Measurements from ENCODE around the gene ZSCAN5C. TPM values are rescaled to one million over a fixed set of nuclear protein-coding genes. Genes with fewer than 3 reads are reported as not detected.
"Not testable (repeated sequence)": the region's sequence is repeated elsewhere in the genome, so short reads cannot be mapped to it uniquely, and the experiment has no call there.

ZSCAN5C gene
- total RNA-seq, 1 donor from 2014 or later, result not detected

DNA sequence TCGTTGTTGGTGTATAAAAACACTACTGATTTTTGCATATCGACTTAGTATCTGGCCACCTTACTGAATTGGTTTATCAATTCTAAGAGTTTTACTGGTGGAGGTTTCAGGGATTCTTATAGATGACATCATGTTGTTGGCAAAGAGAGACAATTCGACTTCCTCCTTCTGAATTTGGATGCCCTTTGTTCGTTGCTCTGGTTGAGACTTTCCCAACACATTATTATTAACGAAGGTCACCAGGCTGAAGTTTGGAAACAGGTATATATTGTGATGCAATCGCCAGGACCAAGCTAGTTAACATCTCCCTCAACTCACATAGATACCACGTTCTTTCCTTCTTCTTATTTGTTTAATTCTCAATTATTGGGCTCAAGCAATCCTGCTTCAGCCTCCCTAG is 2.4 kb upstream of the ZSCAN5C start:
- no peak for DNase-seq (ENCODE audit: low read depth)
- no peaks in the 10 kb centered on the region for H3K27me3 ChIP-seq (ENCODE audit: control insufficient read depth, insufficient read depth, low read length)
- TF ChIP-seq, protein P1, sequence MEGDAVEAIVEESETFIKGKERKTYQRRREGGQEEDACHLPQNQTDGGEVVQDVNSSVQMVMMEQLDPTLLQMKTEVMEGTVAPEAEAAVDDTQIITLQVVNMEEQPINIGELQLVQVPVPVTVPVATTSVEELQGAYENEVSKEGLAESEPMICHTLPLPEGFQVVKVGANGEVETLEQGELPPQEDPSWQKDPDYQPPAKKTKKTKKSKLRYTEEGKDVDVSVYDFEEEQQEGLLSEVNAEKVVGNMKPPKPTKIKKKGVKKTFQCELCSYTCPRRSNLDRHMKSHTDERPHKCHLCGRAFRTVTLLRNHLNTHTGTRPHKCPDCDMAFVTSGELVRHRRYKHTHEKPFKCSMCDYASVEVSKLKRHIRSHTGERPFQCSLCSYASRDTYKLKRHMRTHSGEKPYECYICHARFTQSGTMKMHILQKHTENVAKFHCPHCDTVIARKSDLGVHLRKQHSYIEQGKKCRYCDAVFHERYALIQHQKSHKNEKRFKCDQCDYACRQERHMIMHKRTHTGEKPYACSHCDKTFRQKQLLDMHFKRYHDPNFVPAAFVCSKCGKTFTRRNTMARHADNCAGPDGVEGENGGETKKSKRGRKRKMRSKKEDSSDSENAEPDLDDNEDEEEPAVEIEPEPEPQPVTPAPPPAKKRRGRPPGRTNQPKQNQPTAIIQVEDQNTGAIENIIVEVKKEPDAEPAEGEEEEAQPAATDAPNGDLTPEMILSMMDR (IDR thresholded peaks at IDR 0.05; ENCODE audit: insufficient read depth, low read length, poor library complexity, severe bottlenecking), result no peak

DNA sequence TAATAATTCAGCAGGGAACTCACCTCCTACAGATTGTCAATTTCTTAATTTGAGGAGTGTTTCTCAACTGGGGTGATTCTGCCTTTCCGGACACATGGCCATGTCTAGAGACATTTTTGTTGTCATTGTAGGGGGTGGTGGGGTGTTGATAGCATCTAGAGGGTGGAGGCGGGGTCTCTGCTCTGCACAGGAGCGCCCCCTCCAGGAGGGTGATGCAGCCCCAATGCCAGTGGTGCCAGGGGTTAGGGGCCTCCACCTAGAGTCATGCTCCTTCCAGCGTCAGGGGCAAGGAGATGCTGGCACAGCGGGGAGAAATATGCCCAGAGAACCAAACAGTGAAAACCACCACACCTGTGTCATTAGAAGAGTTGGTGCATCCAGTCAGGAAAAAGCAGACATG is 5.5 kb downstream of the ZSCAN5C start:
- not testable (repeated sequence) for H3K4me3 ChIP-seq (ENCODE audit: low read depth, low read length); H3K27me3 ChIP-seq (ENCODE audit: control insufficient read depth, insufficient read depth, low read length); DNase-seq (ENCODE audit: low read depth); H3K36me3 ChIP-seq (ENCODE audit: control insufficient read depth, insufficient read depth, low read length)

More for the DNA sequence above, 2.4 kb upstream of the ZSCAN5C start:
- H3K4me3 ChIP-seq (ENCODE audit: low read depth, low read length), result no peak overlapping the region
- no peaks in the 10 kb centered on the region for H3K36me3 ChIP-seq (ENCODE audit: control insufficient read depth, insufficient read depth, low read length)

DNA sequence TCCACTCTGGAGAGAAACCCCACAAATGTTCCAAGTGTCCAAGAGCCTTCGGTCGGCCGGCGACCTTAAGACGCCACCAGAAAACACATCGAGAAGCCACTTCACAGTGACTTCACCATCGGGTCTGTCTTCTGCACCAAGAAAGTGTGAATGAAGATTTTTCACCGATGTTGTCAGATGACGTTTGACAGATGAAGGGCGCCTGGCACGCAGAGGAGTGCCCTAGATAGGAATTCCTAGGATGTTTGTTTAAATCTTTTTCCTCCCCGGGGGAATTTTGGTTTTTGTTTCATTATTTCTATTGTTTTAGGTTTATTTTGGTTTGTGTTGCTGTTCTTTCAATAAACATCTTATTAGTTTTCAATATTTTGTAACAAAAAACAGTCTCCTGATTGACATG is 7.0 kb downstream of the ZSCAN5C start:
- TF ChIP-seq, protein P1 (IDR thresholded peaks at IDR 0.05; ENCODE audit: insufficient read depth, low read length, poor library complexity, severe bottlenecking), result no peak
- H3K36me3 ChIP-seq (ENCODE audit: control insufficient read depth, insufficient read depth, low read length), result no peaks in the 10 kb centered on the region

DNA sequence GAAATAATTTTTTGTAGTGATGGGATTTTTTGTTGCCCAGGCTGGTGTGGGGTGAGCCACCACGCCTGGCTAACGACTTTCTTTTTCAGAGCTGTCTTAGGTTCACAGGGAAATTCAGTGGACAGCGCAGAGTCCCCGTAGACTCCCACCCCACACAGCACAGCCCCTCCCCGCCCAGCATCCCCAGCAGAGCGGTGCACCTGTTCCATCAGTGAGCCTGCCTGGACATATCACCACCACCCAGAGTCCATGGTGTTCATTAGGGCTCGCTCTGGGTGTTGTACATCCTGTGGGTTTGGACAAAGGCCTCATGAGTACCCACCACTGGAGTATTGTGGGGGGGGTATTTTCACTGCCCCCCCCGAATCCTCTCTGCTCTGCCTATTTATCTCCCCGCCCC is 8.0 kb downstream of the ZSCAN5C start:
- H3K4me3 ChIP-seq (ENCODE audit: low read depth, low read length); DNase-seq (ENCODE audit: low read depth); H3K36me3 ChIP-seq (ENCODE audit: control insufficient read depth, insufficient read depth, low read length); H3K27me3 ChIP-seq (ENCODE audit: control insufficient read depth, insufficient read depth, low read length): not testable (repeated sequence)

More for the DNA sequence above, 7.0 kb downstream of the ZSCAN5C start:
- Histone ChIP-seq H3K4me3 (ENCODE audit: low read depth, low read length) (no peak overlapping the region), H3K27me3 (ENCODE audit: control insufficient read depth, insufficient read depth, low read length) (no peaks in the 10 kb centered on the region)
- DNase-seq (ENCODE audit: low read depth), result no peak

DNA sequence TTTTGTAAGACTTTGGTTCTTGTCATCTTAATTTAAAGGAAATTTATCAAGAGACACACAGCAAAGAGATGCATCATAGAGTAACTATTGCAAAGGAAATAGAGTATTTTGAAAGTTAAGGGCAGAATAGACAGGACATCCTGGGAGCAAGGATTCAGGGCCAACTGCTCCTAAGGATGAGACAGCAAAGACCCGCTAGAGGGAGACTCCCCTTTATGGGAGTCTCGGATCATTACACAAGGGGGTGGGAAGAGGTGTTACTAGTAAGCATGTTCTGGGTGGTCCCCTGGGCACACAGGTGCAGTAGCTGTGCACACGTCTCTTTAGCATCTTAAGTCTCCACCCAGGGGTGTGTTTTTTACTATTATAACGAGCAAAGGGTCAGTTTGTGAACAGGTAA is 9.6 kb downstream of the ZSCAN5C start:
- Histone ChIP-seq H3K4me3 (ENCODE audit: low read depth, low read length) (no peak overlapping the region), H3K36me3 (ENCODE audit: control insufficient read depth, insufficient read depth, low read length) (no peaks in the 10 kb centered on the region), H3K27me3 (ENCODE audit: control insufficient read depth, insufficient read depth, low read length) (no peaks in the 10 kb centered on the region)
- no peak for DNase-seq (ENCODE audit: low read depth)
- TF ChIP-seq, protein P1 (IDR thresholded peaks at IDR 0.05; ENCODE audit: insufficient read depth, low read length, poor library complexity, severe bottlenecking), result no peak

DNA sequence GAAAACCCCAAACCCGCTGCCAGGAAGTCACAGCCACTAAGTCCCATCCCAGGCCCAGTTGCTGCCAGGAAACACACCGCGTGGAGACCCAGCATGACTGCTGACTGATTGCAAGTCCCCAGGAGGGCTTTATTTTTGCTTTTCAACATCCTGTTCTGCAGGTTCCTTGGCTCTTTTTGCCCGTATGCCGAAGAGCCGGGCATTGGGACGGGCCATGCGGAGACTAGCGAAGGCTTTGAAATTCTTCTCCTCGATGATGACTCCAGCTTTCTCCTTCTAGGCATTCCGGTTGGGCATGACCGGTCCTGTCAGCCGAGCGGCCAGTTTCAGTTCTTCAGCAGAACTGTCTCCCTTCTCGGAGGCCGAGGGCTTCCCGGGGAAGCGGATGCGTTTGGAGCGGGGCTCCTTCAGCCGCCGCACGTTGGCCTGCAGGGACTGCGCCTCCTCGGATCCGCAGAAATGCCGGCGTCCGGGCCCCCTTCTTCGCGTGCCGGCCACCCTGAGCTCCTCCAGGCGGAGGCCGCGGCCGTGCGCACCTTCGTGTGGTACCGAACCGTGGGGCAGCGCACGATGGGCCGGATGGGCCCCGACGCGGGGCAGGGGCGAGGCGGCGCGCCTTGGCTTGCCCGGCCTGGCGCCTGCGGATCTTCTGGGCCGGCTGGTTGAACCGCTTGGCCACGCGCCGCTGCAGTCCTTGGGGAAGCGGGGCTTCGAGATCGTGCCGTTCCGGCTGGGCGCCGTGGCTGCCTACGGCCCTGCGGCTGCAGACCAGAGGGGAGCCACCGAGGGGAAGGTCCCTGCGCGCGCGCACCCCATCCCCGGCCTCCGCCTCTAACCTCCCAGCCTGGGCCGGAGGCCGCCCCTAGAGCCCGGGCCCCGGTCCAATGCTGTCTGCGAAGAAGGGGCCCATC is 15.2 kb downstream of the ZSCAN5C start:
- H3K4me3 ChIP-seq (ENCODE audit: low read depth, low read length), result peak overlapping the region; percentile 13
- H3K27me3 ChIP-seq (ENCODE audit: control insufficient read depth, insufficient read depth, low read length), result peaks cover 6% of the 10 kb centered on the region
- H3K36me3 ChIP-seq (ENCODE audit: control insufficient read depth, insufficient read depth, low read length), result no peaks in the 10 kb centered on the region
- TF ChIP-seq, protein P1 (IDR thresholded peaks at IDR 0.05; ENCODE audit: insufficient read depth, low read length, poor library complexity, severe bottlenecking), result no peak
- DNase-seq (ENCODE audit: low read depth), result no peak

DNA sequence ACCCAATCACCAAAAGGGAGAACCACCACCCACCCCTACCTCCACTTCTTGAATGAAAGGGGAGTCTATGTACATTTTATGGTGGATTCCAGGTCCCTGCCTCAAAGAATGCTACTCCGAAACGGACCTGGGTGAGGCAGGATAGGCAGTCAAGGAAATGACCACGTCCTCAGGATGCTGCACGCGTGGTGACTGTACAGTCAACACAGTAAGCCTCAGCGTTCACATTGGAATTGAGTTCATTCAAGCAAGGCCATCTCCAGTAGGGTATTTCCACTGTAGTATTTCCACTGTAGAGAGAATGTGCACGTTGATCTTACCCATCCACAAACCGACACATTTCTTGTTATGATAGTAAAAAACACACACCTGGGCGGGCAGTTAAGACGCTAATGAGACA is 16.9 kb downstream of the ZSCAN5C start:
- H3K36me3 ChIP-seq (ENCODE audit: control insufficient read depth, insufficient read depth, low read length), result no peaks in the 10 kb centered on the region

More for the DNA sequence above, 16.9 kb downstream of the ZSCAN5C start:
- no peak for DNase-seq (ENCODE audit: low read depth)
- H3K4me3 ChIP-seq (ENCODE audit: low read depth, low read length), result no peak overlapping the region
- peaks cover 6% of the 10 kb centered on the region for H3K27me3 ChIP-seq (ENCODE audit: control insufficient read depth, insufficient read depth, low read length)
- TF ChIP-seq, protein P1 (IDR thresholded peaks at IDR 0.05; ENCODE audit: insufficient read depth, low read length, poor library complexity, severe bottlenecking), result no peak
